WI38 (cell line): ENCODE measurements around the gene NME5.

Experiments
- H3K4me3 ChIP-seq: 2 replicates; pipeline ENCODE4 v1.5.1; 2011; ENCODE audit warnings: low read depth, mild to moderate bottlenecking, control low read depth, low read length
- CTCF ChIP-seq: IDR thresholded peaks from 2 replicates; pipeline ENCODE4 v1.5.1; 2012; ENCODE audit warnings: low read depth, mild to moderate bottlenecking, control low read depth, low read length

NME5 gene

GRCh38 chr5:138109463-138110265 lies 29.6 kb downstream of the NME5 start:
- TF ChIP-seq CTCF, result no peak
- no peak overlapping the region for H3K4me3 ChIP-seq

GRCh38 chr5:138107213-138107612 lies 32.0 kb downstream of the NME5 start:
- no peak for TF ChIP-seq CTCF
- H3K4me3 ChIP-seq, result no peak overlapping the region

GRCh38 chr5:138105709-138106108 lies 33.5 kb downstream of the NME5 start:
- TF ChIP-seq CTCF, result no peak

GRCh38 chr5:138103319-138103637 lies 36.0 kb downstream of the NME5 start:
- H3K4me3 ChIP-seq, result no peak overlapping the region
- TF ChIP-seq CTCF, result no peak

More at GRCh38 chr5:138105709-138106108, 33.5 kb downstream of the NME5 start:
- H3K4me3 ChIP-seq, result no peak overlapping the region

GRCh38 chr5:138102454-138103318 lies 36.5 kb downstream of the NME5 start:
- H3K4me3 ChIP-seq, result no peak overlapping the region
- no peak for TF ChIP-seq CTCF

GRCh38 chr5:138096997-138097828 lies 42.0 kb downstream of the NME5 start:
- TF ChIP-seq CTCF, result no peak
- H3K4me3 ChIP-seq, result no peak overlapping the region
